ENCODE measurements around the gene ERVMER34-1.

ERVMER34-1 gene

GRCh38 chr4:52750819-52751486, at the start of gene ERVMER34-1:
Gene ERVMER34-1, minus strand, starts transcription at chr4:52751425. Its CDS starts 5,905 bp downstream, at chr4:52745520.
- no peak for DNase-seq

- no peak for DNase-seq
Observed at GRCh38 chr4:52799813-52800212, 48.6 kb upstream of the ERVMER34-1 start.

GRCh38 chr4:52795533-52795932, 44.3 kb upstream of the ERVMER34-1 start:
- DNase-seq: no peak

- DNase-seq: no peak
Observed at GRCh38 chr4:52791936-52792335, 40.7 kb upstream of the ERVMER34-1 start.

- DNase-seq: no peak
Observed at GRCh38 chr4:52789774-52790173, 38.5 kb upstream of the ERVMER34-1 start.

- DNase-seq: no peak
Observed at GRCh38 chr4:52788806-52789205, 37.6 kb upstream of the ERVMER34-1 start.

GRCh38 chr4:52783069-52783468, 31.8 kb upstream of the ERVMER34-1 start:
- no peak for DNase-seq

GRCh38 chr4:52780617-52781354, 29.6 kb upstream of the ERVMER34-1 start:
- no peak for DNase-seq

- no peak for DNase-seq
Observed at GRCh38 chr4:52780206-52780605, 29.0 kb upstream of the ERVMER34-1 start.

- DNase-seq: no peak
Observed at GRCh38 chr4:52760256-52760655, 9.0 kb upstream of the ERVMER34-1 start.

- DNase-seq: no peak
Observed at GRCh38 chr4:52755426-52755825, 4.2 kb upstream of the ERVMER34-1 start.

GRCh38 chr4:52752936-52753335, 1.7 kb upstream of the ERVMER34-1 start:
- no peak for DNase-seq

- peak; percentile 7 for DNase-seq
Observed at GRCh38 chr4:52751487-52751911, 274 bp upstream of the ERVMER34-1 start.

- no peak for DNase-seq
Observed at GRCh38 chr4:52750213-52750612, 1.0 kb downstream of the ERVMER34-1 start.

GRCh38 chr4:52748432-52748831, 2.8 kb downstream of the ERVMER34-1 start:
- peak; percentile 27 for DNase-seq

GRCh38 chr4:52744588-52744987, 6.6 kb downstream of the ERVMER34-1 start:
- DNase-seq: no peak

- no peak for DNase-seq
Observed at GRCh38 chr4:52743444-52744019, 7.7 kb downstream of the ERVMER34-1 start.

- DNase-seq: no peak
Observed at GRCh38 chr4:52729586-52729985, 21.6 kb downstream of the ERVMER34-1 start.

- DNase-seq: no peak
Observed at GRCh38 chr4:52728691-52729240, 22.5 kb downstream of the ERVMER34-1 start.

- DNase-seq: no peak
Observed at GRCh38 chr4:52726826-52727580, 24.2 kb downstream of the ERVMER34-1 start.

GRCh38 chr4:52721968-52722815, 29.0 kb downstream of the ERVMER34-1 start:
- peak; percentile 72 for DNase-seq

GRCh38 chr4:52718123-52718522, 33.1 kb downstream of the ERVMER34-1 start:
- DNase-seq: no peak
